SU-DHL-6 (cell line): ENCODE measurements around the gene ATP5MG.

Experiments used
- H2AFZ ChIP-seq: fragments of 200-600 bp; sonication (generic); 2 replicates; pipeline ENCODE4 v1.6.1; 2014; ENCODE audit warnings: low read depth, mild to moderate bottlenecking, moderate library complexity, mixed read lengths, antibody characterized with exemption, low read length; ENCODE audit not compliant: severe bottlenecking
- H3F3A ChIP-seq: fragments of 200-600 bp; shearing (Covaris generic); 2 replicates; pipeline ENCODE4 v1.6.0; 2016; ENCODE audit warnings: antibody characterized with exemption, mild to moderate bottlenecking; ENCODE audit not compliant: insufficient read depth
- H3K27ac ChIP-seq: fragments of 200-600 bp; sonication (generic); 2 replicates; pipeline ENCODE4 v1.5.1; 2016; ENCODE audit warnings: low read depth, mild to moderate bottlenecking, low read length, moderate library complexity, mixed read lengths
- H3K27me3 ChIP-seq: fragments of 200-600 bp; sonication (generic), shearing (Covaris generic); 2 replicates; pipeline ENCODE4 v1.6.0; 2014; ENCODE audit warnings: mild to moderate bottlenecking, low read length
- H3K36me3 ChIP-seq: fragments of 200-600 bp; sonication (generic); 2 replicates; pipeline ENCODE4 v1.6.1; 2014; ENCODE audit warnings: mild to moderate bottlenecking, low read length, mixed read lengths
- H3K4me2 ChIP-seq: fragments of 300-600, 200-600 bp; shearing (Covaris generic), sonication (generic); 2 replicates; pipeline ENCODE4 v1.6.0; 2014; ENCODE audit warnings: low read length, low read depth, mild to moderate bottlenecking; ENCODE audit not compliant: poor library complexity, severe bottlenecking
- H3K4me3 ChIP-seq: fragments of 200-600 bp; sonication (generic); 2 replicates; pipeline ENCODE4 v1.5.1; 2014; ENCODE audit warnings: antibody characterized with exemption, low read length, mild to moderate bottlenecking, mixed read lengths; ENCODE audit not compliant: insufficient read depth, poor library complexity, severe bottlenecking
- H3K79me2 ChIP-seq: fragments of 200-600 bp; sonication (generic); 2 replicates; pipeline ENCODE4 v1.6.1; 2014; ENCODE audit warnings: mild to moderate bottlenecking, low read length, moderate library complexity; ENCODE audit not compliant: insufficient read depth
- H3K9ac ChIP-seq: fragments of 200-600 bp; sonication (generic); 2 replicates; pipeline ENCODE4 v1.7.0; 2014; ENCODE audit warnings: mild to moderate bottlenecking, low read length
- H3K9me2 ChIP-seq: fragments of 200-600 bp; sonication (generic); replicated peaks from 2 replicates; pipeline ENCODE4 v1.6.1; 2014; ENCODE audit warnings: low read length; ENCODE audit not compliant: insufficient read depth
- H3K9me3 ChIP-seq: fragments of 200-600 bp; sonication (generic); 2 replicates; pipeline ENCODE4 v1.6.1; 2014; ENCODE audit warnings: low read length, mixed read lengths; ENCODE audit not compliant: insufficient read depth
- H4K20me1 ChIP-seq: fragments of 200-600 bp; sonication (generic); 2 replicates; pipeline ENCODE4 v1.6.1; 2014; ENCODE audit warnings: low read depth, mild to moderate bottlenecking, antibody characterized with exemption, low read length, moderate library complexity, mixed read lengths
- EZH2phosphoT487 ChIP-seq: fragments of 200-600 bp; sonication (generic), shearing (Covaris generic); conservative IDR thresholded peaks from 2 replicates; pipeline ENCODE4 v1.6.1; 2018; ENCODE audit warnings: mild to moderate bottlenecking, antibody characterized with exemption, low read length, moderate library complexity, mixed read lengths
- TF ChIP-seq, protein P1 (sequence below): fragments of 200-600 bp; sonication (generic); IDR thresholded peaks from one replicate; pipeline ENCODE4 v1.5.1; 2017; ENCODE audit warnings: antibody characterized with exemption, mild to moderate bottlenecking, low read length, moderate library complexity; ENCODE audit not compliant: insufficient read depth, poor library complexity, severe bottlenecking

ATP5MG gene

GRCh38 chr11:118382954-118383353 is 18.5 kb upstream of the ATP5MG start:
- Histone ChIP-seq H3K9ac (no peak overlapping the region), H3K9me3 (no peaks in the 10 kb centered on the region), H3K4me3 (no peak overlapping the region), H3F3A (0 out of 2 replicates have a peak, but pooled peaks cover 4% of the 10 kb centered on the region), H2AFZ (no peak overlapping the region), H4K20me1 (no peaks in the 10 kb centered on the region), H3K27me3 (no peaks in the 10 kb centered on the region), H3K4me2 (no peak overlapping the region), H3K79me2 (no peaks in the 10 kb centered on the region), H3K27ac (no peak overlapping the region), H3K36me3 (peaks cover 60% of the 10 kb centered on the region), H3K9me2 (no peaks in the 10 kb centered on the region)
- TF ChIP-seq, protein P1, sequence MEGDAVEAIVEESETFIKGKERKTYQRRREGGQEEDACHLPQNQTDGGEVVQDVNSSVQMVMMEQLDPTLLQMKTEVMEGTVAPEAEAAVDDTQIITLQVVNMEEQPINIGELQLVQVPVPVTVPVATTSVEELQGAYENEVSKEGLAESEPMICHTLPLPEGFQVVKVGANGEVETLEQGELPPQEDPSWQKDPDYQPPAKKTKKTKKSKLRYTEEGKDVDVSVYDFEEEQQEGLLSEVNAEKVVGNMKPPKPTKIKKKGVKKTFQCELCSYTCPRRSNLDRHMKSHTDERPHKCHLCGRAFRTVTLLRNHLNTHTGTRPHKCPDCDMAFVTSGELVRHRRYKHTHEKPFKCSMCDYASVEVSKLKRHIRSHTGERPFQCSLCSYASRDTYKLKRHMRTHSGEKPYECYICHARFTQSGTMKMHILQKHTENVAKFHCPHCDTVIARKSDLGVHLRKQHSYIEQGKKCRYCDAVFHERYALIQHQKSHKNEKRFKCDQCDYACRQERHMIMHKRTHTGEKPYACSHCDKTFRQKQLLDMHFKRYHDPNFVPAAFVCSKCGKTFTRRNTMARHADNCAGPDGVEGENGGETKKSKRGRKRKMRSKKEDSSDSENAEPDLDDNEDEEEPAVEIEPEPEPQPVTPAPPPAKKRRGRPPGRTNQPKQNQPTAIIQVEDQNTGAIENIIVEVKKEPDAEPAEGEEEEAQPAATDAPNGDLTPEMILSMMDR, result no peak
- no peak for TF ChIP-seq EZH2phosphoT487

GRCh38 chr11:118383657-118384056 is 17.7 kb upstream of the ATP5MG start:
- Histone ChIP-seq H3K36me3 (peaks cover 54% of the 10 kb centered on the region), H3K79me2 (no peaks in the 10 kb centered on the region), H3K4me3 (no peak overlapping the region), H4K20me1 (no peaks in the 10 kb centered on the region), H3K4me2 (no peak overlapping the region), H2AFZ (no peak overlapping the region), H3F3A (0 out of 2 replicates have a peak, but pooled peaks cover 4% of the 10 kb centered on the region), H3K27me3 (no peaks in the 10 kb centered on the region), H3K9me3 (no peaks in the 10 kb centered on the region), H3K9me2 (no peaks in the 10 kb centered on the region), H3K9ac (no peak overlapping the region), H3K27ac (no peak overlapping the region)
- TF ChIP-seq, protein P1, result no peak
- TF ChIP-seq EZH2phosphoT487, result no peak

DNA sequence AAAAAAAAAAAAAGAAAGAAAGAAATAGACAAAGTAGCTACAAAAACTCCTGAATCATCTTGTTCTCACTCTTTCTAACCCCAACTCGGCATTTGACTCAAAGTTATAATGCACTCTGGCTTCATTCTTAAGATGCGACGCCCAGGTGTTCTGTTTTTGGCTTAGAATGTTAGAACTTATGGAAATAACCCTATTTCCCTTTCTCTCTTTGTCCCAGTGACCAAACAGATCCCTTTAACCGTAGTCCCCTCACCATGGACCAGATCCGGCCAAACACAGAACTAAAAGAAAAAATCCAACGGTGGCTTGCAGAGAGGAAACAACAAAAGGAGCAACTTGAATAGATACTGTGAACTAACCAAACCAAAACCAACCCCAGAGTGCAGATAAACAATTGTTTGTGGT is 5.3 kb upstream of the ATP5MG start:
- Histone ChIP-seq H3K9me2 (no peaks in the 10 kb centered on the region), H2AFZ (no peak overlapping the region), H3K4me3 (no peak overlapping the region), H3K36me3 (peaks cover 8% of the 10 kb centered on the region; the same call in 1 of the 2 replicates), H3K79me2 (no peaks in the 10 kb centered on the region), H3K27me3 (no peaks in the 10 kb centered on the region), H3K9me3 (no peaks in the 10 kb centered on the region), H3F3A (peaks cover 24% of the 10 kb centered on the region), H3K4me2 (no peak overlapping the region), H3K27ac (no peak overlapping the region), H4K20me1 (no peaks in the 10 kb centered on the region), H3K9ac (no peak overlapping the region)
- TF ChIP-seq, protein P1, result no peak
- TF ChIP-seq EZH2phosphoT487, result no peak
